GM20000 (cell line): ENCODE measurements around the gene POLG.
A peak's percentile ranks its signal among the peaks of the same experiment; 100 is the strongest.

Experiments used
- DNase-seq: peaks from one replicate; pipeline ENCODE4 v3.0.0; 2012; ENCODE audit warnings: low spot score
- TF ChIP-seq, protein P1 (sequence below): IDR thresholded peaks from 2 replicates; pipeline ENCODE4 v1.5.1; 2012; ENCODE audit warnings: mild to moderate bottlenecking, control low read depth; ENCODE audit errors: extremely low read depth, missing control alignments

Gene POLG

DNA sequence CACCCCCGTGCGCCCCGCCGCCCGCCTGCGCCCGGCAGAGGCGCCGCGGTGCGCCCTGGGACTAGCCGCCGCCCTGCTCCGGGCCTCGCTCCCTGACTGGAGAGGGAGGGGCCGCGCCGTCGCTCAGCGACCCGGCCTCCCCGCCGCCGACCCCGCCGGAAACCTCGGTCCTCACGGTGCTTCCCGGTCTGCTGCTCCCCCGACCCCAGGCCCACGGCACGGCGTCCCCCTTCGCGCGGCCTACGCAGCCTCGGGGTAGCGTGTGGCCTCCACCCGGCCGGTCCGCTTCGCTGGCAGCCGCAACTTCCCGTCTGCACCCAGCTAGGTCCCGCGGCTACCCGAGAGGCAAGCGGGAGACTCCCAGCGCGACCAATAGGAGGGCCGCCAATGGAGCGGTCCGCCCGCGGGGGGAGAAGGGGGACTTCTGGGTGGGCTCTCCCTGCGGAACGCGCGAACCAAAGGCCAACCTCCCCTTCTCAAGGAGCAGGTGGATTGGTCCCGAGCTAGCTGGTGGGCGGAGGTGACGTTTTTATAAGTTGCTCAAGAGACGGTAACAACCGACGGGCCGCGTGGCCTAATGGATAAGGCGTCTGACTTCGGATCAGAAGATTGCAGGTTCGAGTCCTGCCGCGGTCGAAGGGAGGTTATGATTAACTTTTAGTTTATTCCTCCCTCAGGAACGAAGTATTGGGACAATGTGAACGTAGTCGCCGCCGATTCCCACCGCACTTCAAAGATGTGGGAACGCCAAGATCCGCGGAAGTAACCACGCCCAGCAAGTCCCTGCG, at the start of gene POLG:
Gene POLG (minus strand): TSS at position 315 of the 788 bp plus-strand sequence. CDS start 1,070 bp downstream, outside the sequence.
- TF ChIP-seq, protein P1, sequence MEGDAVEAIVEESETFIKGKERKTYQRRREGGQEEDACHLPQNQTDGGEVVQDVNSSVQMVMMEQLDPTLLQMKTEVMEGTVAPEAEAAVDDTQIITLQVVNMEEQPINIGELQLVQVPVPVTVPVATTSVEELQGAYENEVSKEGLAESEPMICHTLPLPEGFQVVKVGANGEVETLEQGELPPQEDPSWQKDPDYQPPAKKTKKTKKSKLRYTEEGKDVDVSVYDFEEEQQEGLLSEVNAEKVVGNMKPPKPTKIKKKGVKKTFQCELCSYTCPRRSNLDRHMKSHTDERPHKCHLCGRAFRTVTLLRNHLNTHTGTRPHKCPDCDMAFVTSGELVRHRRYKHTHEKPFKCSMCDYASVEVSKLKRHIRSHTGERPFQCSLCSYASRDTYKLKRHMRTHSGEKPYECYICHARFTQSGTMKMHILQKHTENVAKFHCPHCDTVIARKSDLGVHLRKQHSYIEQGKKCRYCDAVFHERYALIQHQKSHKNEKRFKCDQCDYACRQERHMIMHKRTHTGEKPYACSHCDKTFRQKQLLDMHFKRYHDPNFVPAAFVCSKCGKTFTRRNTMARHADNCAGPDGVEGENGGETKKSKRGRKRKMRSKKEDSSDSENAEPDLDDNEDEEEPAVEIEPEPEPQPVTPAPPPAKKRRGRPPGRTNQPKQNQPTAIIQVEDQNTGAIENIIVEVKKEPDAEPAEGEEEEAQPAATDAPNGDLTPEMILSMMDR = no peak
- peak; percentile 99 for DNase-seq

DNA sequence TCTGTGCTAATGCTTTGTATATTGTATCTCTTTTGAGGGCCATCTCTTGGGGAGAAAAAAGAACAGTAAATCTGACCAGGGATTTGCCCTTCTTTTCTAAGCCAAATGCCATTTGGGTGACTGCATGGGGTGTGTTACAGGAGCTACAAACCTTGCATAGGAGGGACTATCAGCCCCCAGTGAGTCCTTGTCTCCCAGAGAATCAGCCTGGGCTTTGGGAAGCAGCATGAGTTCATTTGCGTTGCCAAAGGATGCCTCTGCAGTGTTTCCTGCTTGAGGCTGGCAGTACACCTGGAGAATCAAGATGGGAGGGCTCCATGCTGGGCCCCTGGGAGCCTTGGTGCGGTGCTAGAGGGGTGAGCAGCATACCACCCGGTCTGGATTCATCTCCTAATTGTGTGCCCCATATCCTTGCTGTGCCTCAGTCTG, 49.6 kb upstream of the POLG start:
- no peak for DNase-seq
- TF ChIP-seq, protein P1 = no peak

DNA sequence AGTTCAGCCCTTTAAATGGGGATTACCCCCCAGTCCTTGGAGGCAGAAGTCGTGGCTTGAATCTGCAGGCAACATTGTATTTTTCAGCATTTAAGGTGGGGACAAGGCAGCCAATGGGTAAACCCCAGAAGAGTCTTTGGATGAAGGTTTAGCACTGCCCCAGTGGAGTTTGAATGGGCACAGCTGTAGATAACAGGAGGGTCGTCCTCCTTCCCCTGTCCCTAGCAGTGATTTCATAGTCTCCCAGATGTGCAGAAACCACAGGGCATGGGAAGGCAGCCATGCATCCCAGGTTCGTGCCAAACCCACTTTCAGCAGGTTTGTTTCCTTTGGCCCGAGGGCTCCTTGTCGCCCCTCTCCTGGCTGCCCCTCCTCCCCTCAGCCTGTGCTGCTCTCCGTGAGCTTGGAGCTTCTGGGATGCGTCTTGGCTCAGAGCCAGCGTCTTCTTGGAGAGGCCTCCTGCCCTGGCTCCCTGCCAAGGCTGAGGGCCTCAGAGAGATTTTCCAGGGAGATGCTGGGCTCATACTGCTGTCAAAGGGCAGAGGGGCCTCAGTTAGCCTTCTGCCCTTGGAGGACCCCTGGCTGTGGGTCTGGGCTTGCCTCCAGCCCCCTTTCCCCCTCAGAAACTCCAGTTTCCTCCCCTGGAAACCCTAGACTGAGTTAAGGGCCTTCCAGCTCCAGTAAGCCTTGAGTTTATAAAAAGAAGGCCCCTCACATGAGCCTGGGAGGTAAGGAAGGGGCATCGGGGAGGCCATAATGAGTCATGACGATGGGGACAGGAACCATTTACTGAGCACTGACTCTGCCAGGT, 48.9 kb upstream of the POLG start:
- no peak for DNase-seq
- TF ChIP-seq, protein P1 = no peak

DNA sequence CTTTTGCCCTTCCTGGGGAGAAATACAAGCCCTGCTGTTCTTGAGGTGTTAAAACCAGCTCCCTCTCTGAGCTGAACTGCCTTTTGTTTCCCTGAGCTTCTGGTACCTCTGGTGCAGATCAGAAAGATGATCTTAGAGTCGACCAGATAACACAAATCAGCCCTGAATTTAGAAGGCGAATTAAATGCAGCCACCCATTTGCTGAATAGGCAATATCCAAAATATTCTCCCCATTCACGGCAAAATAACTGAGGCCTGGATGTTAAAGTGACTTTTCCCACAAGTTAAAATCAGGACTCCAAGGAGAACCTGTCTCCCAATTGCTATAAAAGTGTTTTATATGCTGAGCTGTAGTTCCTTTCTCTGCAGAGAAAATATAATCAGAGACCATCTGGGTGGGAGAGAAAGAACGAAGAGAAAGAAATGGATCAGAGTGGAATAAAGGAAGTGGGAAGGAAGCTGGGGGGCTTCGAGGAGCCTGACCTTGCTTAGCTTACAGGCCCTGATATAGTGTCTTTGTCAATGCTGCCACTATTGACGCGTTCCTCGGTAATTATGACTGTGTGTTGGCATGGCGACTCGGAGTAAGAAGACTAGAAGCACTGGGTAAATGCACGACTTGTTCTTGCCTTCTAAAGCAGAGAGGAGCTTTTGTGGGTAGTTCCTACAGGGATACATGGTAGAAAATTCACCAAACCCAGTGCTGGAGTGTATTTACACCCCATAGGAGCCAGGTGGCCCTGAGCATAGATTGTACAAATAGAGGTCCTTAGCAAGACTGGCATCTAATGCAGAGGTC, 47.5 kb upstream of the POLG start:
- no peak for DNase-seq
- TF ChIP-seq, protein P1 = no peak

DNA sequence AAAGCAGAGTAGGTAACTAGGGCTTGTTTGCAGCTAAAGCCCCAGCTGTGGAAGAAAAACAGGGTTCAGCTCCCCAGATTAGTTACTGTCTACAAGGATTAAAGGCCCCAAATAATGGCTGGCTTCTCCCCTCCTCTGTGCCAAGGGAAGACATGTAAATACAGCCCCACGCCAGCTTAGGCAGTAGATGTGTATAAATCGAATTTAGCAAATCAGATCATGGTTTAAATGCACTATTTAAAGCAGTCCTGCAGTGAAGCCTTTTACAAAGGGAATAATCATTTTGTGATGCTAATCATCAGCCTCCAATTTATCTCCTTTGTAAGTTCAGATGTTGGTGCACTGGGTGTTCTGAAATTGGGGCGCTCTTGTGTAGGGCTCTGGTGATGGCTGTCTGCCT, 46.7 kb upstream of the POLG start:
- no peak for DNase-seq
- TF ChIP-seq, protein P1 = no peak

DNA sequence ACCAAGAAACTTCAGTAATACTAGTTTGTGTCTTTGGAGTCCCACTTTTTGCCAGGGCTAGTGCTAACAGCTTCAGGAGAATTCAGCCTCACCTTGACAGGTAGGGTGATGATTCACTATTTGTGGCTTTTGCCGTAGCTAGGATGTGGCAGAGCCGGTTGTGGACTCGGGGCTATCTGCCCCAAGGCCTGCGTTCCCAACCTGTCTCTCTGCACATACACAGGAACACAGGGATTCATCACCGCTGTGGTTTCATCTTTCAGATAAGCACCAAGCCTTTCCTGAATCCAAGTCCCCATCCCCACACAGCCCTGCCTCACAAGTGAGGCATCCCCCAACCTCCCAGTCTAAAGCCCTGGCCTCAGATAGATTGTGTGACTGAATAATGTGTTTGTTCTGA, 45.2 kb upstream of the POLG start:
- no peak for DNase-seq
- TF ChIP-seq, protein P1 = no peak
